Measurements from ENCODE around the gene AGPAT3. TPM values are rescaled to one million over a fixed set of nuclear protein-coding genes. Genes with fewer than 3 reads are reported as not detected.

AGPAT3 gene
- total RNA-seq, 1 donor from 2014 or later: 57.7 TPM

DNA sequence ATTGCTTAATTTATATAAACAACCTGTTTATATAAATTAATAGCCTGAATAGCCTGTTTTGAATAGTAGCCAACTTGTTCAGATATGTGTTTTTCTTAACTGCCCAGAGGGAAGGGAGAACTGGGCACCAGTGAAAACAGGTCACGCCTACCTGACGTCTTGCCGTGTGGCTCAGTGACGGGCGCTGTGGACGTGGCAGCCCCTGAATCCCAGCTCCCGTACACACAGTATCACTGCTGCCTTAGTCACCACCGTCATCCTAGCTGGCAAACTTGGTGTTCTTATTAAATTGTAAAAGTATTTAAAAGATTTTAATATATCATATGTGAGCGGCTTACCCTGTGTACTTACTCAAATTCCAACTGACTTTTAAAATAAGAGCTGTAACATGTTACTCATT is 111.6 kb downstream of the AGPAT3 start:
- no peak overlapping the region for H3K27ac Mint-ChIP-seq
- H3K27me3 Mint-ChIP-seq: no peaks in the 10 kb centered on the region
- TF ChIP-seq, protein P1, sequence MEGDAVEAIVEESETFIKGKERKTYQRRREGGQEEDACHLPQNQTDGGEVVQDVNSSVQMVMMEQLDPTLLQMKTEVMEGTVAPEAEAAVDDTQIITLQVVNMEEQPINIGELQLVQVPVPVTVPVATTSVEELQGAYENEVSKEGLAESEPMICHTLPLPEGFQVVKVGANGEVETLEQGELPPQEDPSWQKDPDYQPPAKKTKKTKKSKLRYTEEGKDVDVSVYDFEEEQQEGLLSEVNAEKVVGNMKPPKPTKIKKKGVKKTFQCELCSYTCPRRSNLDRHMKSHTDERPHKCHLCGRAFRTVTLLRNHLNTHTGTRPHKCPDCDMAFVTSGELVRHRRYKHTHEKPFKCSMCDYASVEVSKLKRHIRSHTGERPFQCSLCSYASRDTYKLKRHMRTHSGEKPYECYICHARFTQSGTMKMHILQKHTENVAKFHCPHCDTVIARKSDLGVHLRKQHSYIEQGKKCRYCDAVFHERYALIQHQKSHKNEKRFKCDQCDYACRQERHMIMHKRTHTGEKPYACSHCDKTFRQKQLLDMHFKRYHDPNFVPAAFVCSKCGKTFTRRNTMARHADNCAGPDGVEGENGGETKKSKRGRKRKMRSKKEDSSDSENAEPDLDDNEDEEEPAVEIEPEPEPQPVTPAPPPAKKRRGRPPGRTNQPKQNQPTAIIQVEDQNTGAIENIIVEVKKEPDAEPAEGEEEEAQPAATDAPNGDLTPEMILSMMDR (IDR thresholded peaks at IDR 0.05): no peak
- POLR2A ChIA-PET: interaction anchor here (0.7 kb wide), 1 partner anchor 188 kb away, joined by 10 read pairs; no protein-coding TSS in a partner anchor
- H3K9me3 Mint-ChIP-seq: no peaks in the 10 kb centered on the region
- intact Hi-C loops (cut with micrococcal nuclease): no loop called here
- CTCF ChIA-PET: interaction anchor here (0.6 to 2.7 kb wide), 5 partner anchors 10 to 167 kb away, joined by 3 to 34 read pairs (median 3); no protein-coding TSS in a partner anchor
- H3K4me3 Mint-ChIP-seq: no peak overlapping the region
- H3K4me1 Mint-ChIP-seq: peaks cover 9% of the 10 kb centered on the region
- peaks cover 30% of the 10 kb centered on the region for H3K36me3 Mint-ChIP-seq (ENCODE audit: low read depth)
- DNase-seq (no peak), ATAC-seq (ENCODE audit: low read depth) (no peak)

DNA sequence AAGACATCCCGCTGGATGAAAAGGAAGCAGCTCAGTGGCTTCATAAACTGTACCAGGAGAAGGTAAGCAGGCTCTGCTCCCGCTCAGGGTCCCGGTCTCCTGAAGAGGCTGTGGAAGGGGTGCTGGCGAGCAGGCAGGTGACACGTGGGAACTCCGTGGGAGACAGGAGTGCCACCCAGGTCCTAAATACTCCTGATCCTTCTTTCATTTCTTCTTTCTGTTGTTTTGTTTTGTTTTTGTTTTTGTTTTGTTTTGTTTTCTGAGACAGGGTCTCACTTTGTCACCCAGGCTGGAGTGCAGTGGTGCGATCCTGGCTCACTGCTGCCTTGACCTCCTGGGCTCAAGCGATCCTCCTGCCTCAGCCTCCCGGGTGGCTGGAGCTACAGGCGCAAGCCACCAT is 113.0 kb downstream of the AGPAT3 start:
- no peak for ATAC-seq (ENCODE audit: low read depth)
- H3K4me3 Mint-ChIP-seq: no peak overlapping the region
- DNase-seq: no peak
- H3K27ac Mint-ChIP-seq: no peak overlapping the region
- H3K27me3 Mint-ChIP-seq: no peaks in the 10 kb centered on the region
- peaks cover 9% of the 10 kb centered on the region for H3K4me1 Mint-ChIP-seq
- TF ChIP-seq, protein P1 (IDR thresholded peaks at IDR 0.05): no peak
- peaks cover 30% of the 10 kb centered on the region for H3K36me3 Mint-ChIP-seq (ENCODE audit: low read depth)
- H3K9me3 Mint-ChIP-seq: no peaks in the 10 kb centered on the region
- intact Hi-C loops (cut with micrococcal nuclease): no loop called here
- POLR2A ChIA-PET: no interaction called here
- CTCF ChIA-PET: no interaction called here

DNA sequence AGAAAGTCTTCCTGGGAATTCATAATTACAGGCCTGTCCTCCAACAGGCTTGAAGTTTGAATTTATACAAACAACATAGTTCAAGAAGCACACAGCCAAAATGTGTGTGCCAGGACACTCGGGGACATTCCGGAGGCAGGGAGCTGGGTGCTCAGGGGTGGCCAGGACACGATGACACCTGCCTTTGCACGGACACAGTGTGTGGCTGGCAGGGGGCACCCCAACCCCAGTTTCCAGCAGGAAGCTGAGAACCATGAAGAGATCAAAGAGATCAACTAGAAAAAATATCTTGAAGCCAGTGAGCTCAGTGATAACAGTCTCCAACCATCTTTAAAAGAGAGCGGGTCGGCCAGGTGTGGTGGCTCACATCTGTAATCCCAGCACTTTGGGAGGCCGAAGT is 114.6 kb downstream of the AGPAT3 start:
- no peak overlapping the region for H3K27ac Mint-ChIP-seq
- H3K9me3 Mint-ChIP-seq: no peaks in the 10 kb centered on the region
- no peak overlapping the region for H3K4me3 Mint-ChIP-seq
- peaks cover 31% of the 10 kb centered on the region for H3K36me3 Mint-ChIP-seq (ENCODE audit: low read depth)
- POLR2A ChIA-PET: no interaction called here
- H3K27me3 Mint-ChIP-seq: no peaks in the 10 kb centered on the region
- intact Hi-C loops (cut with micrococcal nuclease): no loop called here
- TF ChIP-seq, protein P1 (IDR thresholded peaks at IDR 0.05): no peak
- DNase-seq (no peak), ATAC-seq (ENCODE audit: low read depth) (no peak)
- CTCF ChIA-PET: no interaction called here
- peaks cover 9% of the 10 kb centered on the region for H3K4me1 Mint-ChIP-seq

DNA sequence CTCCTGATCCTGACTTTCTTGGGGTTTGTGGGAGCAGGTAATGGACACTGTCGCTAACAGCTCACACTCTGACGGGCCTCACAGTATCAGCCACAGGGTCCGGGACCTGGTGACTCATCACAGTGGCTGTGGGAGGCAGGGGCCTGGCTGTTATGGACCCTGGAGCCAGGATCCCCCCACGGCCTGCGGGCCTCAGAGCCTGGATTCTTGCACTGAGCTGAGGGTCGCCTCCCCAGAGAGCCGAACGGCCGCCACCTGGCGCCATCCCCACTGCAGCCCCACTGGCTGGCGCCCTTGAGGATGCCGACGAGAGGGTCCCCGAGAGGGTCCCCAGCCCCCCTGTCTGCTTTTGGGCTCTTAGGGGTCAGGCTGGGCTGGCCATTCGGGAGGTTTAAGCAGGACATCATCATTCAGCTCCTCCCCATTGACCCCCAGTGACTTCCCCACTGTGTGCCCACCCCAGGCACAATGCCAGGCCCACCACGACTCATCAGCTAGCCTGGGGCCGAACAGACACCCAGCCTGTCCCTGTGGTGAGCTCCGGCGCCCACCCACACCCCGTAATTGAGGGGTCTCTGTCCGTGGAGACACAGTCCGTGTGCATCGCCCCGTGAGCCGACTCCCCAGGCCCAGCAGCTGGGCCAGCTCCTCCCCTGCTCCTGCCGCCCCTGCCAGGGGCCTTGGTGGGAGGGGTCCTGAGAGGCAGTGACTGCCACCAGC is 116.3 kb downstream of the AGPAT3 start:
- peaks cover 5% of the 10 kb centered on the region for H3K4me1 Mint-ChIP-seq
- no peak overlapping the region for H3K27ac Mint-ChIP-seq
- H3K27me3 Mint-ChIP-seq: no peaks in the 10 kb centered on the region
- peaks cover 28% of the 10 kb centered on the region for H3K36me3 Mint-ChIP-seq (ENCODE audit: low read depth)
- no peak overlapping the region for H3K4me3 Mint-ChIP-seq
- intact Hi-C loops (cut with micrococcal nuclease): no loop called here
- TF ChIP-seq, protein P1 (IDR thresholded peaks at IDR 0.05): no peak
- no peak for DNase-seq
- no peak for ATAC-seq (ENCODE audit: low read depth)
- ChIA-PET POLR2A (interaction anchor here (0.5 kb wide), 1 partner anchor 322 kb away, joined by 3 read pairs; no protein-coding TSS in a partner anchor), CTCF (no interaction called here)
- H3K9me3 Mint-ChIP-seq: no peaks in the 10 kb centered on the region

DNA sequence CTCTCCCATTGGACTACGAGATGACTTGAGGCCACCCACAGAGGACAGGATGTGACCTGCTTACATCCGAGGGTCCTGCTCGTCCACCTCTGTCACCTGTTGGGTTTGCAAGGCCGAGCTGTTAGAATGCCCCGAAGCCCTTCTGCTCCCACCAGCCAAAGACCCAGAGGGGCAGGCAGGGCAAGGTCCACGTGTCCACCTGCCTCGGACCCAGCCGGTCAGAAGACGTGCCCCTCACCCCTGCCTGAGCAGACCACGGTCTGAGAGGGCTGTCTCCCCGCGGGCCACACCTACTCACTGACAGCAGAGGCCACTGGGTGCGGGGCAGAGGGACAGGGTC is 116.8 kb downstream of the AGPAT3 start:
- peaks cover 9% of the 10 kb centered on the region for H3K4me1 Mint-ChIP-seq
- H3K27me3 Mint-ChIP-seq: no peaks in the 10 kb centered on the region
- TF ChIP-seq, protein P1 (IDR thresholded peaks at IDR 0.05): no peak
- H3K36me3 Mint-ChIP-seq (ENCODE audit: low read depth): peaks cover 28% of the 10 kb centered on the region
- DNase-seq: no peak
- no peak overlapping the region for H3K4me3 Mint-ChIP-seq
- ATAC-seq (ENCODE audit: low read depth): no peak
- no peaks in the 10 kb centered on the region for H3K9me3 Mint-ChIP-seq
- intact Hi-C loops (cut with micrococcal nuclease): no loop called here
- POLR2A ChIA-PET: no interaction called here
- CTCF ChIA-PET: no interaction called here
- H3K27ac Mint-ChIP-seq: no peak overlapping the region

All from activated B cell treated with CpG ODN at 0.5 μM for 24 hours (primary cell).